HG03095 (cell line): Measurements from ENCODE around the gene ZBTB4.

Source experiments
- ATAC-seq: cut with Tn5 transposase; IDR thresholded peaks from one replicate; pipeline ENCODE4 v1.9.1; 2021; ENCODE audit warnings: moderate library complexity; ENCODE audit not compliant: unreplicated experiment

ZBTB4 gene

GRCh38 chr17:7425316-7425715 is 54.1 kb downstream of the ZBTB4 start, which contains the start of gene SPEM2:
TSS of gene SPEM2 (plus strand) at chr17:7425616. CDS start at chr17:7425689, 73 bp downstream.
- no peak for ATAC-seq

GRCh38 chr17:7423679-7424078 is 55.8 kb downstream of the ZBTB4 start:
- ATAC-seq, result no peak

GRCh38 chr17:7421186-7421585 is 58.2 kb downstream of the ZBTB4 start:
- ATAC-seq, result no peak

GRCh38 chr17:7419819-7420610 is 59.4 kb downstream of the ZBTB4 start, which contains the start of gene SPEM1:
TSS of gene SPEM1 (plus strand) at chr17:7420324. CDS start at chr17:7420385, 61 bp downstream.
- ATAC-seq, result no peak

GRCh38 chr17:7418472-7419152 is 60.8 kb downstream of the ZBTB4 start:
- no peak for ATAC-seq

GRCh38 chr17:7417056-7417655 is 62.3 kb downstream of the ZBTB4 start:
- ATAC-seq, result no peak

- no peak for ATAC-seq
These were observed 63.1 kb downstream of the ZBTB4 start for GRCh38 chr17:7416323-7416722.

GRCh38 chr17:7415784-7416183 is 63.6 kb downstream of the ZBTB4 start:
- ATAC-seq, result no peak

GRCh38 chr17:7414837-7415236 is 64.6 kb downstream of the ZBTB4 start:
- no peak for ATAC-seq

- no peak for ATAC-seq
These were observed 66.0 kb downstream of the ZBTB4 start for GRCh38 chr17:7413346-7413985.

GRCh38 chr17:7411427-7411750 is 68.0 kb downstream of the ZBTB4 start:
- ATAC-seq, result no peak

GRCh38 chr17:7410634-7411426 is 68.6 kb downstream of the ZBTB4 start:
- no peak for ATAC-seq

GRCh38 chr17:7409716-7410115 is 69.7 kb downstream of the ZBTB4 start:
- no peak for ATAC-seq
